ENCODE results near the gene LETMD1.
"Not testable (repeated sequence)": the region's sequence is repeated elsewhere in the genome, so short reads cannot be mapped to it uniquely, and the experiment has no call there.

The LETMD1 gene

DNA sequence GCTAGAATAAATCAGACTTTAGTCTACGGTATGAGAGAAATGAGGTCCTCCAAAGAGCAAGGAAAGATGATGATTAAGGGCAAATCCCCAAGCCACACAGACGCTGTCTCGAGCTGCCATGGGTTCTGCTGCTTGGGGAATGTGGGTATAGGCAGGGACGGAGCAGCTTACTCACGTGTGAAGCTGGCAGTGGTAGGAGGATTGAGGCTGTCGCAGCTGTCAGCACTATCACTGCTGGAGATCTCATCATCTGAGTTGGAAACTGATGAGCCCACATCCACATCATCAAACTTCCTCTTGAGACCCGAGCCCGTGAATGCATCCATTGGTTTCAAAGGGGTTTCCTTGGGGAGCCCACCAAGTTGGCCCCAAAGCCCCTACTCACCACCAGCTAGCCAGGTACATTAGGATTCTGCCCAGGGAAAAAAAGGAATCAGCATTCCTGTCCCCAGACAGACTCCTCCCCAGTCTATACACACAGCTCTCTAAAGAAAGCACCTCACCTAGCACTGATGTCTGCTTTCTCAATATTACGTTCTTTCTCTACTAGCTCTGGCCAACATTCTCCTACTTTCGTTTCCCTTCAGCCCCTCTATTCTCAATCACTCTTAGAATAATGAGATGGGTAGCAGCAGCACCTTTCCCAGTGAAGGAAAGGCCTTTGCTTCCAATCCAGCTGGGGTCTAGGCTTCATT is 28.3 kb downstream of the LETMD1 start:
- FAIRE-seq, result no peak
- no peak for TF ChIP-seq POLR2A (IDR thresholded peaks at IDR 0.05; ENCODE audit: low read depth, low read length)
- no peak for DNase-seq (ENCODE audit: insufficient read length, low spot score)

DNA sequence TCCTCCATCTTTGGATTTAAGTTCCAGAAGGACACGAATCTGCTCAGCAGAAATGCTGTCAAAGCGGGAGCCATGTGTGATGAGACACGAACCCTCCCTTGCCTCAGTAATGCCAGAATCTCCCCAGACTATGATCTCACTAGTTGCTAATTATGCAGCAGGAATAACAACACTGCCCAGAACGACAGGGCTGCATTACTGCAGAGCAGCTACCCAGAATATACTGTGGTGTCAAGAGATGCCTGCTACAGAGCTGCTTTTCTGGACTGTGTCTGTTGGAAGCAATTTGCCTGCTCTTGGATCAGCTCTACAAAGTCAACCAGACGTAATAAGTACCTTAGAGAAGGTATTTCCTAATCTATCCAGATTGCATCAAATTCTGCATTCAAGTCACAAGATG is 29.8 kb downstream of the LETMD1 start:
- DNase-seq (ENCODE audit: insufficient read length, low spot score), result no peak
- no peak for TF ChIP-seq POLR2A (IDR thresholded peaks at IDR 0.05; ENCODE audit: low read depth, low read length)
- FAIRE-seq, result no peak

DNA sequence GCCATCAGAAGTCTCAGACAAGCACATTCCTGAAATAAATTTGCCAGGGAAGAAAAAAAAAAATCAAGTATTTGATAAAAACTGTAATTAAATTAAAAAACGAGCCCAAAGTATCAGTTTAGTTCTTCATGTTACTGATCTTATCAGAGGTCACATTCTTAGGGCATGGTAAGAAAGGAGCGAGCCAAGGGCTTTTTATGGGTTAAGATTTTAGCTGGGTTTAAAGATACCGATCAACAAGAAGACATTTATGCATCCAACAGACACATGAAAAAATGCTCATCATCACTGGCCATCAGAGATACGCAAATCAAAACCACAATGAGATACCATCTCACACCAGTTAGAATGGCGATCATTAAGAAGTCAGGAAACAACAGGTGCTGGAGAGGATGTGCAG is 30.2 kb downstream of the LETMD1 start:
- not testable (repeated sequence) for DNase-seq (ENCODE audit: insufficient read length, low spot score); FAIRE-seq

DNA sequence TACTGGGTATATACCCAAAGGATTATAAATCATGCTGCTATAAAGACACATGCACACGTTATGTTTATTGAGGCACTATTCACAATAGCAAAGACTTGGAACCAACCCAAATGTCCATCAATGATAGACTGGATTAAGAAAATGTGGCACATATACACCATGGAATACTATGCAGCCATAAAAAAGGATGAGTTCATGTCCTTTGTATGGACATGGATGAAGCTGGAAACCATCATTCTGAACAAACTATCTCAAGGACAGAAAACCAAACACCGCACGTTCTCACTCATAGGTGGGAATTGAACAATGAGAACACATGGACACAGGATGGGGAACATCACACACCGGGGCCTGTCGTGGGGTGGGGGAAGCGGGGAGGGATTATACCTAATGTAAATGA is 30.7 kb downstream of the LETMD1 start:
- FAIRE-seq; DNase-seq (ENCODE audit: insufficient read length, low spot score): not testable (repeated sequence)

DNA sequence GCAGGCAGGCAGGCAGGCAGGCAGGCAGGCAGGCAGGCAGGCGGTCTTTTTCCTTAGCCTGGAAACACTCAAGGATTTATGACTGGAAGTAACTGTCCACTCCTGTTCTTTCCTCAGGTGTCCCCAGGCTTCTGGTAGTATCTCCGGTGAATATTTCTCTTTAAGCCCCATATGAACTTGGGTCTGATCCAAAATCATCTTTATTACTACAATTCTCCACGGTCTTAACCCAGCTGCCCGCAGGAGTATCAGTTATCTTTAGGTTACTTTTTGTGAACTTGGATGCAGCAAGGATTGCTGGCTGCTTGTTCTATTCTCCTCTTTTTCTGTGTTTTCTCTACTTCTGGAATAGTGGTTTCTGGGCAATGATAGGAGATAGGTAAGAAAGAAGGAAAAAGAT is 32.0 kb downstream of the LETMD1 start:
- no peak for DNase-seq (ENCODE audit: insufficient read length, low spot score)
- no peak for FAIRE-seq
- no peak for TF ChIP-seq POLR2A (IDR thresholded peaks at IDR 0.05; ENCODE audit: low read depth, low read length)

DNA sequence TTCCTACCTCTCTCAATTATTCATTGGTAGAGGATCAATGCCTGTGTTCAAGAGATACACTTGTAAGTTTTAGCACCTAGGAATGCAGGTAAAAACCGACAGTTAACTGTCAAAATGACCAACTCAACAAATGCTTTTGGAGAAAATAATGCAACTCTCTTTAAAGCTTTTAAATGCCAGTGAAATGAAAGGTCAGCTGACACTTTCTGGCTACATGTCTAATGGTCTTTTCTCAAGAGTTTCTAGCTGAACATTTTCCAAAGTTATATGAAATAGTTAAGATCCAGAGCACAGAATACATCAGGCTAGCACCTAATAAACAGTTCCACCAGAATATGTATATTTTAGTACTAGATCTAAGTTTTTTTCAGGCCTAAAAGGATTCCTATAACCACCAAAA is 33.3 kb downstream of the LETMD1 start:
- TF ChIP-seq POLR2A (IDR thresholded peaks at IDR 0.05; ENCODE audit: low read depth, low read length), result no peak
- DNase-seq (ENCODE audit: insufficient read length, low spot score) (no peak), FAIRE-seq (no peak)

DNA sequence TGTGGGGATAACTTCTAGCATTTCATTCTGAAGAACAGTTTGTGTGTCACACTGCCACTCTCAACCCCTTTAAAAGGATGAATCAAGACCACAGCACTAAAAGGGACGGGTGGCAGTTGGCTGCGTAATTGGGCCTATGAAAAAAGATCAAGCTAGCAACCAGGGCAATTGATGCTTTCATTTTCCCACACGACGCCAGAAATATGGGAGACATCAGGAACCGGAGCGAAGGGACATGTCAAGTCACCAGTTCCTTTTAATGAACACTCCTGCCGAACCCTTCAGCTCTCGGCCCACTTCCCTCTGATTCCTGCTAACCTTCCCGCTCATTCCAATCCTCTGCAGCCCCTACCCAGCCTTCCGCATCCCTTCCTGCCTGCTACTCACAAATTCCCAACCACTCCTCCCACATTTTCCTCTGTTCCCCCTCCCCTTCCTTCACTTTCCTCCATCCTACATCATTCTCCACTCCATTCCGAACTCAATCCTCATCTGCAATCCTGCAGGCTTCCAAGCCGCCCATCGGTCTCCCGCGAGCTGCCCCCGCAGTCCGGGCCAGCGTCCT is 34.5 kb downstream of the LETMD1 start:
- TF ChIP-seq POLR2A (IDR thresholded peaks at IDR 0.05; ENCODE audit: low read depth, low read length), result no peak
- FAIRE-seq, result no peak
- peak; percentile 38 for DNase-seq (ENCODE audit: insufficient read length, low spot score)

DNA sequence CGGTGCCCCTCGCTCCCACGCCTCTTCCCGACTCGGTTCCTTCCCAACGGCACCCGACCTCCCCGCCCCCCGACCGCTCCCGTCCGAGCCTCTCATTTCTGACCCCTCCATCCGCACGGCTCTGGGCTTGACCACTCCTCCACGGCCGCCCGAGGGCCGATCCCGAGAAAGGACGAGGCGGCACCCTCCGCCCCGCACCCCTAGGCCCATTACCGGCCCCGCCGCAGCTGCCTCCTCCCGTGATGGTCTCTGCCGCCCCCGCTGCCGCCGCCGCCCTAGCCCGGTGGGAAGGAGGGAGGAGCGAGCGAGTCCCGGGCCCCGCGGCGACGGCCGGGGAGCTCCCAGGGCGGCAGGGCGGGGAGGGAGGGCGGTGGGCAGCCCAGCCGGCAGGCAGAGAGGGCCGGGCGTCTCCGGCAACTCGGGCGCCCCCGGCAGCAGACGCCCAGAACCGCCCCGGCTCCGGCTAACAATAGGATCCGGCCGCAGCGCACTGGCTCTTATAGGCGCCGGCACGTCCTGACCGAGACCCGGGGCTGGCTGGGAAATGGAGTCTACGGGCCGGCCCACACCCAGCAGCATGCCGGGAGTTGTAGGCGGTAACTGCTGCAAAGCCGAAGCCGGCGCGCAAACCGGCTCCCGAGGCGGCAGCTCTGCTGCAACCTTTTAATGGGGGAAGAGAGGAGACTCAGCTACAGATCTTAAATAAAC is 35.2 kb downstream of the LETMD1 start, which contains the start of gene CSRNP2:
CSRNP2 (minus strand) TSS at position 471 of the 708 bp plus-strand sequence. CDS start 7,035 bp downstream, outside the sequence.
- peak; percentile 94 for DNase-seq (ENCODE audit: insufficient read length, low spot score)
- FAIRE-seq, result peak; percentile 30
- TF ChIP-seq POLR2A (IDR thresholded peaks at IDR 0.05; ENCODE audit: low read depth, low read length), result peak; percentile 98

DNA sequence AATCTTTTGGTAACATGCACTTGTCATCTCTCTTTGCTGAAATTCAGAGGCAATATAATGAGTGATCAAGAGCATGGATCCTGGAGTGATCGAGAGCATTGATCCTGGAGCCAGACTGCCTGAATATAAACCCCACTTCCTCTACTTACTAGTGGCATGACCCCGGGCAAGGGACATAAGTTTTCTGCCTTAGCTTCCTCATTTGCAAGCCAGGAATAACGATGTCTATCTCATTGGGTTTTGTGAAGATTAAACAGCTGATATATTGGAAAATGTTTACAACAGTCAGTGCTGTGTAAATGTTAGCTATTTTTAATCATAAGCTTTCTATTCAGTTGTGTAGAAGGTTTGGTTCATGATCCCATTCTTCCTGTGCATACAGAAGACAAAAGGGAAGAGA is 37.6 kb downstream of the LETMD1 start:
- DNase-seq (ENCODE audit: insufficient read length, low spot score) (no peak), FAIRE-seq (no peak)
- no peak for TF ChIP-seq POLR2A (IDR thresholded peaks at IDR 0.05; ENCODE audit: low read depth, low read length)

DNA sequence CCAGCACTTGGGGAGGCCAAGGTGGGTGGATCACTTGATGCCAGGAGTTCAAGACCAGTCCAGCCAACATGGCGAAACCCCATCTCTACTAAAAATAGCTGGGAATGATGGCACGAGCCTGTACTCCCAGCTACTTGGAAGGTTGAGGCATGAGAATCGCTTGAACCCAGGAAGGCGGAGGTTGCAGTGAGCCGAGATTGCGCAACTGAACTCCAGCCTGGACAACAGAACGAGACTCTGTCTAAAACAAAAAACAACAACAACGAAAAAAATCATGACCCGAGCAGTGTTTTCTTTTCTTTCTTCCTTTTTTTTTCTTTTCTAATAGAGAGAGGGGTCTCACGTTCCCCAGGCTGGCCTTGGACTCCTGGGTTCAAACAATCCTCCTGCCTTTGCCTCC is 38.8 kb downstream of the LETMD1 start:
- no peak for DNase-seq (ENCODE audit: insufficient read length, low spot score)
- TF ChIP-seq POLR2A (IDR thresholded peaks at IDR 0.05; ENCODE audit: low read depth, low read length), result no peak
- no peak for FAIRE-seq

DNA sequence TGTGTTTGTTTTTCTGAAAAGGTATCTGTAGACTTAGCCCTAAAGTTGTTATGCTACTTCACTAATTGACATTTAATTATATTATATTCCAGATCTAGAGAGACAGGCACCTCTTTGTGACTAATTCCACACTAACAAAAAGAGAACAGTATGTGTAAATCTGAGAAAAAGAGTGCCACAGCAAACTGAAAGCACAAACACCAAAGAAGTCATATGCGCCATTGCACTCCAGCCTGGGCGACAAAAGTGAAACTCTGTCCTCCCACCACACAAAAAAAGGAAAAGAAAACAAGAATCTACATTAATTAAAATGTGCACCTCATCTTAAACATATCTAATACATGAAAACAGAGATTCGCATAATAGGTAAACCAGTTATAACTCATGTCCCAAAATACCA is 39.7 kb downstream of the LETMD1 start:
- no peak for DNase-seq (ENCODE audit: insufficient read length, low spot score)
- no peak for FAIRE-seq
- TF ChIP-seq POLR2A (IDR thresholded peaks at IDR 0.05; ENCODE audit: low read depth, low read length), result no peak

DNA sequence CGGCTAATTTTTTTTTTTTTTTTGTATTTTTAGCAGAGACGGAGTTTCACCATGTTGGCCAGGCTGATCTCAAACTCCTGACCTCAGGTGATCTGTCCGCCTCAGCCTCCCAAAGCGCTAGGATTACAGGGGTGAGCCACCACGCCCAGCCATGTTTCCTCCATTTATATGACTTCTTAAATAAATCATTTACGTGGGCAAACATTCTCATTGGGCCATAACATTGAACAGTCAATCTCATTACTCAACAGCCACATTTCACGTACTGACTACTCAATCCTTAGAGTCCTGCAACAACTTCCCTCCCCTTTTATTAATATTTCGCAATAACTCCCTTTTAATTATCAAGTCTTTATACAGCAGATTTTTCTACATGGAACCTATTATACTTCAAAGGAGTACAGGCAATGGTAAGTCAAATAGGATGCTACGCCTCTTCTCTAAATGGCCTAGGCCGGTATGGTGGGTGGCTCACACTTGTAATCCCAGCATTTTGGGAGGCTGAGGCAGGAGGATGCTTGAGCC is 42.6 kb downstream of the LETMD1 start:
- FAIRE-seq, result no peak
- no peak for DNase-seq (ENCODE audit: insufficient read length, low spot score)
- no peak for TF ChIP-seq POLR2A (IDR thresholded peaks at IDR 0.05; ENCODE audit: low read depth, low read length)

DNA sequence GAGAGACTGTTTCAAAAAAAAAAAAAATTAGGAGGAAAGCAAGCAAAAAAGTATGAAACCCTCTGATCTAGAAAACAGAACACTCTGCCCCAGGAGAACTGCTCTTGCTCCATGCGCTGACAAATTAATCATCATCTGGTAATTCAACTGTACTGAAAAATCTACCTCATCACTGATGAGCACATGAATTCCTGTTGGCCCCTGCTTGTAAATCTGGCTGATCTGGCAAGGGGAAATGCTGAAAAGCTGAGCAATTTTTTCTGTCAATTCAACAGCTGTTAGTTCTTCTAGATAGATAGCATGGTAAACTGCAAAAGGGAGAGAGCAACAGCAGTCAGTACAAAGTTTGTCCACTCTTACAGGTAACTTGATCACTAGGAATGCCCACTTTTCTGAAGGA is 50.5 kb downstream of the LETMD1 start:
- peak; percentile 58 for FAIRE-seq
- no peak for DNase-seq (ENCODE audit: insufficient read length, low spot score)
- TF ChIP-seq POLR2A (IDR thresholded peaks at IDR 0.05; ENCODE audit: low read depth, low read length), result no peak

DNA sequence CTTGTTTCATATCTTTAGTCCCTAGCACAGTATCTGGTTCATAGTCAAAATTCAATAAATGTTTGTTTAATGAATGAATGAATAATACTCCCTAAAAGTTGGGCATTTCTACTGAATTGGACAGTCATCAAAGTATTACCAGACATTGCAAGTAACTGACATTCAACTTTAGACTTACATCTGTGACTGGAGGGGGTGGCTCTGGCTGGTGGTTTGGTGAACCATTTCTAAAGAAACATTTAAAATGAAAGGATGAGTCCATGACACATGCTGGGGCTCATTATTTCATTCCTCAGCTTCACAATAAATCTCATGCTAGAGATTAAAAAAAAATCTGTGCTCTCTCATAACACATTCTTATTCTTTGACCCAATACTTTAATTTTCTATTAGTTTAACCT is 55.9 kb downstream of the LETMD1 start:
- TF ChIP-seq POLR2A (IDR thresholded peaks at IDR 0.05; ENCODE audit: low read depth, low read length), result no peak
- DNase-seq (ENCODE audit: insufficient read length, low spot score) (no peak), FAIRE-seq (peak; percentile 15)

DNA sequence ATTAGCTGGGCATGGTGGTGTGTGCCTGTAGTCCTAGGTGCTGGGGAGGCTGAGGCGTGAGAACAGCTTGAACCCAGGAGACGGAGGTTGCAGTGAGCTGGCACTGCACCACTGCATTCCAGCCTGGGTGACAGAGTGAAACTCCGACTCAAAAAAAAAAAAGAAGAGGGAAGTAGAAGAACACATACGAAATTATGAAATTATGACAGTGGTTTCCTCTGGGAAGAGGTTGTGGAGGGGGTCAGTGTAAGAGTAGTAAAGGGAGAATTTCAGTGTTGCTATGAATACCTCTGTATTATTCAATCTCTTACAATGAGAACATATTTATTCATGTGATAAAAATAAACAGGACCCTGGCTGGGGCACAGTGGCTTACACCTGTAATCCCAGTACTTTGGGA is 60.0 kb downstream of the LETMD1 start:
- FAIRE-seq, result no peak
- DNase-seq (ENCODE audit: insufficient read length, low spot score), result no peak
- TF ChIP-seq POLR2A (IDR thresholded peaks at IDR 0.05; ENCODE audit: low read depth, low read length), result no peak
